Activated CD4-positive, CD25-positive, alpha-beta regulatory T cell treated with anti-CD3 and anti-CD28 coated beads, Interleukin-2, amount 50 U/mL, for 72 hours (primary cell): ENCODE data around the gene TRIP12.
"Not testable (repeated sequence)": the region's sequence is repeated elsewhere in the genome, so short reads cannot be mapped to it uniquely, and the experiment has no call there.

Experiments used
- DNase-seq: peaks from one replicate; pipeline ENCODE4 v3.0.0; 2021

TRIP12 gene

GRCh38 chr2:229921892-229922448, at the start of gene TRIP12:
TSS of gene TRIP12 (minus strand) at chr2:229922009. CDS start at chr2:229880079, 41,930 bp downstream.
- peak; percentile 88 for DNase-seq

- no peak for DNase-seq
These were observed 49.5 kb upstream of the TRIP12 start for GRCh38 chr2:229971298-229971790.

GRCh38 chr2:229970406-229970805, 48.6 kb upstream of the TRIP12 start:
- DNase-seq: no peak

- no peak for DNase-seq
These were observed 48.1 kb upstream of the TRIP12 start for GRCh38 chr2:229969921-229970320.

- DNase-seq: not testable (repeated sequence)
These were observed 41.8 kb upstream of the TRIP12 start for GRCh38 chr2:229963596-229963995.

- DNase-seq: no peak
These were observed 34.7 kb upstream of the TRIP12 start for GRCh38 chr2:229956491-229956890.

- DNase-seq: no peak
These were observed 33.9 kb upstream of the TRIP12 start for GRCh38 chr2:229955663-229956062.

- no peak for DNase-seq
These were observed 30.5 kb upstream of the TRIP12 start for GRCh38 chr2:229952256-229952835.

GRCh38 chr2:229947544-229947943, 25.7 kb upstream of the TRIP12 start:
- DNase-seq: no peak

GRCh38 chr2:229945975-229946374, 24.2 kb upstream of the TRIP12 start:
- DNase-seq: no peak

GRCh38 chr2:229943770-229944449, 22.1 kb upstream of the TRIP12 start:
- DNase-seq: no peak

- no peak for DNase-seq
These were observed 21.4 kb upstream of the TRIP12 start for GRCh38 chr2:229943171-229943570.

GRCh38 chr2:229942671-229943070, 20.9 kb upstream of the TRIP12 start:
- DNase-seq: no peak

GRCh38 chr2:229937537-229937936, 15.7 kb upstream of the TRIP12 start:
- no peak for DNase-seq

GRCh38 chr2:229931241-229931640, 9.4 kb upstream of the TRIP12 start:
- no peak for DNase-seq

- no peak for DNase-seq
These were observed 8.8 kb upstream of the TRIP12 start for GRCh38 chr2:229930656-229931055.

- no peak for DNase-seq
These were observed 6.1 kb upstream of the TRIP12 start for GRCh38 chr2:229927817-229928321.

GRCh38 chr2:229925201-229925600, 3.4 kb upstream of the TRIP12 start:
- DNase-seq: no peak

- not testable (repeated sequence) for DNase-seq
These were observed 2.7 kb upstream of the TRIP12 start for GRCh38 chr2:229924541-229924940.

GRCh38 chr2:229922449-229923386, 909 bp upstream of the TRIP12 start, which contains the start of gene FBXO36:
TSS of gene FBXO36 (plus strand) at chr2:229922503. CDS start at chr2:229922514, 11 bp downstream.
- DNase-seq: peak; percentile 91

- peak; percentile 66 for DNase-seq
These were observed 513 bp downstream of the TRIP12 start for GRCh38 chr2:229921101-229921891.
